IMR-90 (cell line): ENCODE measurements around the gene L3MBTL4. TPM values are rescaled to one million over a fixed set of nuclear protein-coding genes. Genes with fewer than 3 reads are reported as not detected.
A peak's percentile ranks its signal among the peaks of the same experiment; 100 is the strongest.

Experiments
- ATAC-seq: fragments of 200-7000 bp; cut with Tn5 transposase; 2 replicates; pipeline ENCODE4 v1.9.1; 2020; ENCODE audit warnings: low read depth, mild to moderate bottlenecking, moderate library complexity
- BruUV-seq: library from RNA; stranded (reverse); fragments of 400-500 nt; replicated peaks from 2 replicates; lab custom pipeline; 2021; lab: Mats Ljungman, UMichigan
- CTCF ChIA-PET: fragments of 300-600 bp; formaldehyde crosslinking; extraction: SDS; loops from one replicate; lab custom pipeline; 2021; ENCODE audit warnings: antibody characterized with exemption; lab: Yijun Ruan, JAX
- POLR2A ChIA-PET: fragments of 300-600 bp; sonication (Branson Sonifier 250); formaldehyde crosslinking; loops from one replicate; lab custom pipeline; 2022; ENCODE audit warnings: antibody characterized with exemption; ENCODE audit not compliant: unreplicated experiment; lab: Charles Lee
- DNase-seq: peaks from one replicate; pipeline ENCODE4 v3.0.0; 2013
- H2AFZ ChIP-seq: replicated peaks from 2 replicates; pipeline ENCODE3; 2013; ENCODE audit warnings: low read length, mild to moderate bottlenecking; ENCODE audit not compliant: poor library complexity
- H2AK5ac ChIP-seq: 2 replicates; pipeline ENCODE4 v1.6.1; 2013; ENCODE audit warnings: low read depth, low read length, inconsistent platforms
- H2AK9ac ChIP-seq: replicated peaks from 2 replicates; pipeline ENCODE3; 2013; ENCODE audit warnings: mild to moderate bottlenecking, low read depth, low read length, moderate library complexity; ENCODE audit not compliant: poor library complexity
- H2BK120ac ChIP-seq: 2 replicates; pipeline ENCODE4 v1.6.1; 2013; ENCODE audit warnings: low read depth, low read length, inconsistent platforms
- H2BK15ac ChIP-seq: 3 replicates; pipeline ENCODE4 v1.6.1; 2013; ENCODE audit warnings: low read depth, low read length, inconsistent platforms
- H2BK20ac ChIP-seq: 2 replicates; pipeline ENCODE4 v1.6.1; 2013; ENCODE audit warnings: low read depth, mild to moderate bottlenecking, inconsistent platforms, low read length, moderate library complexity
- H2BK5ac ChIP-seq: 2 replicates; pipeline ENCODE4 v1.6.1; 2013; ENCODE audit warnings: mild to moderate bottlenecking, low read depth, low read length, inconsistent platforms; ENCODE audit not compliant: poor library complexity, severe bottlenecking
- H3K14ac ChIP-seq: replicated peaks from 2 replicates; pipeline ENCODE4 v1.6.1; 2013; ENCODE audit warnings: low read depth, low read length, inconsistent platforms
- H3K18ac ChIP-seq: 2 replicates; pipeline ENCODE4 v1.6.1; 2013; ENCODE audit warnings: low read depth, low read length, control low read depth
- H3K23ac ChIP-seq: 2 replicates; pipeline ENCODE4 v1.6.1; 2013; ENCODE audit warnings: low read depth, low read length, inconsistent platforms
- H3K27ac ChIP-seq: 2 replicates; pipeline ENCODE4 v1.5.1; 2013; ENCODE audit warnings: mild to moderate bottlenecking, control low read depth, low read length; ENCODE audit not compliant: insufficient read depth
- H3K27me3 ChIP-seq: 2 replicates; pipeline ENCODE4 v1.6.1; 2013; ENCODE audit warnings: low read length; ENCODE audit not compliant: control insufficient read depth, insufficient read depth
- H3K36me3 ChIP-seq: 2 replicates; pipeline ENCODE4 v1.6.1; 2013; ENCODE audit warnings: low read length, mixed read lengths; ENCODE audit not compliant: control insufficient read depth, insufficient read depth
- H3K4ac ChIP-seq: 2 replicates; pipeline ENCODE4 v1.6.1; 2013; ENCODE audit warnings: low read depth, low read length, inconsistent platforms
- H3K4me1 ChIP-seq: 2 replicates; pipeline ENCODE4 v1.6.1; 2013; ENCODE audit warnings: low read length, mixed read lengths; ENCODE audit not compliant: control insufficient read depth, insufficient read depth
- H3K4me2 ChIP-seq: 2 replicates; pipeline ENCODE4 v1.6.1; 2013; ENCODE audit warnings: low read depth, mild to moderate bottlenecking, control low read depth, low read length, moderate library complexity
- H3K4me3 ChIP-seq: 2 replicates; pipeline ENCODE4 v1.5.1; 2013; ENCODE audit warnings: low read depth, mild to moderate bottlenecking, control low read depth, low read length, moderate library complexity; ENCODE audit not compliant: insufficient read depth
- H3K56ac ChIP-seq: 2 replicates; pipeline ENCODE4 v1.6.1; 2013; ENCODE audit warnings: low read length, inconsistent platforms; ENCODE audit not compliant: insufficient read depth; ENCODE audit errors: extremely low read depth
- H3K79me1 ChIP-seq, 2 experiments: 2 replicates each; pipeline ENCODE4 v1.6.1; 2013; ENCODE audit warnings: low read length in 2 of 2, inconsistent platforms in 1 of 2, low read depth in 1 of 2
- H3K9ac ChIP-seq: 2 replicates; pipeline ENCODE4 v1.6.1; 2013; ENCODE audit warnings: low read depth, low read length, control low read depth
- H3K9me1 ChIP-seq: 2 replicates; pipeline ENCODE4 v1.6.1; 2013; ENCODE audit warnings: low read length, inconsistent platforms; ENCODE audit not compliant: insufficient read depth
- H3K9me3 ChIP-seq: 2 replicates; pipeline ENCODE4 v1.6.1; 2013; ENCODE audit warnings: low read length; ENCODE audit not compliant: control insufficient read depth, insufficient read depth
- H4K20me1 ChIP-seq: 2 replicates; pipeline ENCODE4 v1.6.1; 2013; ENCODE audit warnings: low read length, inconsistent platforms; ENCODE audit not compliant: insufficient read depth
- H4K5ac ChIP-seq: 2 replicates; pipeline ENCODE4 v1.6.1; 2013; ENCODE audit warnings: mild to moderate bottlenecking, low read depth, low read length, control low read depth
- H4K8ac ChIP-seq, 2 experiments: 2 replicates each; pipeline ENCODE4 v1.6.1; 2013; ENCODE audit warnings: low read depth in 2 of 2, low read length in 2 of 2, control low read depth in 1 of 2, inconsistent platforms in 1 of 2
- H4K91ac ChIP-seq: 2 replicates; pipeline ENCODE4 v1.6.1; 2013; ENCODE audit warnings: low read depth, low read length, inconsistent platforms; ENCODE audit not compliant: insufficient read depth
- MAFK ChIP-seq: IDR thresholded peaks from 2 replicates; pipeline ENCODE4 v1.6.1; 2012; ENCODE audit warnings: low read depth, low read length, improper control_type of control experiment
- NFE2L2 ChIP-seq: fragments of 150-350 bp; IDR thresholded peaks from 2 replicates; pipeline ENCODE4 v1.6.1; 2016; ENCODE audit warnings: low read depth, mild to moderate bottlenecking, low read length
- WGBS, 2 experiments: methylation state at CpG; one replicate each; pipeline versions ENCODE4 v1.1.5 to v1.1.7; 2013; ENCODE audit warnings: missing lambda C conversion rate in 2 of 2; ENCODE audit not compliant: insufficient read length in 1 of 2; ENCODE audit errors: extremely low coverage in 2 of 2; 5-methylcytosine and 5-hydroxymethylcytosine counted together
- dilution Hi-C: fragments of 300-500 bp; cut with HindIII; formaldehyde crosslinking; loops from one replicate; pipeline ENCODE4 v1.14.3; 2018; ENCODE audit warnings: low sequenced_read_pairs; ENCODE audit not compliant: unreplicated experiment
- in situ Hi-C: fragments of 300-500 bp; cut with MboI; formaldehyde crosslinking; loops from 3 replicates; pipeline ENCODE4 v1.14.3; 2019; ENCODE audit warnings: low sequenced_read_pairs, inconsistent platforms, mixed read lengths
- intact Hi-C: fragments of 100-400 bp; cut with micrococcal nuclease; formaldehyde crosslinking; loops from 2 replicates; pipeline ENCODE4 v1.10.0; 2022
- polyA plus RNA-seq, 3 experiments: library from polyadenylated mRNA; depleted of rRNA; stranded (reverse); fragments of >200 nt; gene quantifications; 2 replicates each; pipeline ENCODE4 v1.2.3, GENCODE V29; 2012; ENCODE audit warnings: low replicate concordance in 1 of 3
- total RNA-seq: library from RNA; depleted of rRNA; stranded (reverse); fragments of >200 nt; gene quantifications from 2 replicates; pipeline ENCODE4 v1.2.3, GENCODE V29; 2012

The L3MBTL4 gene
- total and polyA plus RNA-seq, 2 of the 4 experiments (the other 2 are of a cell fraction) = under 0.01 to 0.02 TPM

- BruUV-seq = no TSS peak
- intact Hi-C loops (loop anchor here (5.0 kb wide), 1 partner anchor 106 kb away; no protein-coding TSS in a partner anchor), in situ Hi-C loops (no loop called here), dilution Hi-C loops (no loop called here)
- Histone ChIP-seq H3K79me1 (no peaks in the 10 kb centered on the region), H3K9me1 (no peaks in the 10 kb centered on the region), H2BK20ac (no peak overlapping the region), H3K4me2 (no peak overlapping the region), H2BK15ac (no peak overlapping the region), H4K20me1 (no peaks in the 10 kb centered on the region), H3K36me3 (no peaks in the 10 kb centered on the region), H4K8ac (no peak overlapping the region), H4K91ac (no peak overlapping the region), H3K27ac (no peak overlapping the region), H2AK5ac (no peak overlapping the region), H2BK120ac (no peak overlapping the region), H2AK9ac (no peak overlapping the region), H3K18ac (no peak overlapping the region), H3K9ac (no peak overlapping the region), H4K5ac (no peak overlapping the region), H3K27me3 (no peaks in the 10 kb centered on the region), H3K4me3 (no peak overlapping the region), H2BK5ac (no peak overlapping the region), H2AFZ (no peak overlapping the region), H3K4me1 (no peaks in the 10 kb centered on the region), H3K56ac (no peak overlapping the region), H3K9me3 (no peaks in the 10 kb centered on the region), H3K14ac (no peak overlapping the region), H3K23ac (no peak overlapping the region), H3K4ac (no peak overlapping the region)
- DNase-seq (no peak), ATAC-seq (no peak)
- TF ChIP-seq NFE2L2 (no peak), MAFK (peak; percentile 92)
- ChIA-PET CTCF (no interaction called here), POLR2A (no interaction called here)
- WGBS, 2 experiments = no CpG with 5 or more reads among the region's 4 CpGs
Measured at GRCh38 chr18:6336239-6336638, 78.5 kb downstream of the L3MBTL4 start.
